Stimulated activated CD4-positive, alpha-beta T cell treated with anti-CD3 and anti-CD28 coated beads, Interleukin-4, amount 100 ng/mL, for 24 hours (primary cell): ENCODE measurements around the gene CPSF3.
A peak's percentile ranks its signal among the peaks of the same experiment; 100 is the strongest.
"Not testable (repeated sequence)": the region's sequence is repeated elsewhere in the genome, so short reads cannot be mapped to it uniquely, and the experiment has no call there.

ENCODE experiments used
- DNase-seq: peaks from one replicate; pipeline ENCODE4 v3.0.0-alpha.2; 2020

CPSF3 gene

DNA sequence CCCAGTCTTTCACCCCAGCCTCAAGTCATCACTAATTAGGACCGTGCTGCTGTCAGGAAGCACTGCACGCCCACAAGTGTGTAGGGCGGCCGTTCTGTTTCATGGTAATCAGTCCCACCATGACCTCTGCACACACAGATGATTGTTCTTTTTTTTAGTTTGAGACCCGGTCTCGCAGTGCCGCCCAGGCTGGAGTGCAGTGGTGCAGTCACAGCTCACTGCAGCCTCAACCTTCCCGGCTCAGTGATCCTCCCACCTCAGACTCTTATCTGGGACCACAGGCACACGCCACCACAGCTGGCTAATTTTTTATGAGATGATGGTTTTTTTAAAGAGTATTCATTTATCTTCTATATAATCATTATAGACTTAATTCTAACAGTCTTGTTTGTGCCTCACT lies 49.1 kb downstream of the CPSF3 start:
- no peak for DNase-seq

DNA sequence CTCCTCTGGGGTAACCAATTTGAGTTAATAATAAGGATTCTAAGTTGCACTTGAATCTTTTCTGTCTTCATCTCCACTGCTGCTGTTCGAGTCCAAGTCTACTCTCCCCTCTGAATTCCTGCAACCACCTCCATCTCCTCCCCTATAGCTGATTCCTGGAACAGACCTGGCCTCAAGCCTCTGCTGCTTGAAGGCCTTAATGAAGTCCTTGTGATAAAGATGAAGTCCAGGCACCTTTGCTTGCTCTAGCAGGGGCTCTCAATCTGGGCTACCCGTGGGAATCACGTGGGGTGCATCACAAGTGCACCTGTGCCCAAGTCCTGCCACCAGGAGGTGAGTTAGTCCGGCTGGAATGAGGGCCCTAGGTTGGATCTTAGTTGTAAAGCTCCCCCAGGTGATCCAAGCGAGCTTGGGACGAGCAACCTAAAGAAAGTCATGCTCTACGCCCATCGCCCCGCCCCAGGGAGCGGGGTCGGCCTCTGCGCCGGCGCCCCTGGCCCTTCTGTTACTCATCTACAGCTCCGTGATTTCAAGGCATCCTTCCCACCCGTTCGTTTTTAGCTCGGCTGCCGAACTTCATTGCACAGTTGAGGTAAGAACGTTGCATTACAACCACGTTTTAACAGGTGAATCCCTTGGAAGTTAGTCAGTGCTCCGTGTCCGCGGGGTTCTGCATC lies 50.0 kb downstream of the CPSF3 start:
- no peak for DNase-seq

DNA sequence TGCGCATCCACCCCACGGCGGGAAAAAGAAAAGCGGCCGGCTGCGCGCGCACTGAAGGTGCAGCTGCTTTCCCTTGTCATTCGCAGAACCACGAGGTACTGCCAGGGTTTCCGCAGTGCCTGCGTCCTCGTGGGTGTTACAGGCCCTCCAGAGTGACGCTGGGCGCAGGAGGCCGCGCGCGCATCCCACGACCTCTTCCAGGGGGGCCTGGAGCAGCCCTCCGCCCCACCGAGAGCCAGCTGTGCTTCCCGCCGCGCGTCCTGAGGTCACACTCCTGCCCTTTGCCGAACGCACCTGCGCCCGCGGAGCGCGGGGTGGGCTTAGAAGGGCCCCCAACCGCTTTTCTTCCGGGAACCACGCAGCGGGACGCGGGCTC lies 50.5 kb downstream of the CPSF3 start:
- DNase-seq: peak; percentile 69

DNA sequence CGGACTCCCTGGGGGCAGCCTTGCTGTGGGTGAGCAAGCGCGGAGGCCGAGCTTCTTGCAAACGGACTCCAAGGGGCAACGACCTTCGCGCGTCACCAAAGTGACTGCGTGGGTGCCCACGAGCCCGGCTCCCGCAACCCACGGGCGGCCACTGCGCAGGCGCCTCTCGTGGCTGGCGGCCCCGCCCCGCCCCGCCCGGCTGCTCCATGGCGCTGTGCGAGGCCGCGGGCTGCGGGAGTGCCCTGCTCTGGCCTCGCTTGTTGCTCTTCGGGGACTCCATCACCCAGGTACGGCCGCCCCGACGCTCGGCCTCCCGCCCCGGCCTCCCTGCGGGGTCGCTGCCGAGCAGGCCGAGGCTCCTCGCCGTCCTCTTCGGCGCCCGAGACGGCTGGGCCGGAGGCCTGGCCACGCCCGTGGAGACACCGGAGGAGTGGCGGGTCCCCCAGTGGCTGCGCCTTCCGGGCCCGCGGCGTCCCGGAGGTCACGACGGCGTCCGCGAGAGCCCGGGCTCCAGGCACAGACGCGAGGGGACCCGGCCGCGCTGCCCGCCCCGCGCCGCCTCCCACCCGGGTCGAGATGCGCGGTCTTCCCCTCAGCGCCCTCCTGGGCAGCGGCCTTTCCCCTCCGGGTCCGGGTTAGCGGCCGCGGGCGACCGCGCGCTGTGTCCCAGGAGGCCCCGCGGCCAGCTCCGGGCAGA lies 51.1 kb downstream of the CPSF3 start, which contains the start of gene IAH1:
Gene IAH1 (plus strand): TSS at position 191 of the 697 bp plus-strand sequence. CDS start 16 bp downstream, at position 207.
- peak; percentile 74 for DNase-seq

DNA sequence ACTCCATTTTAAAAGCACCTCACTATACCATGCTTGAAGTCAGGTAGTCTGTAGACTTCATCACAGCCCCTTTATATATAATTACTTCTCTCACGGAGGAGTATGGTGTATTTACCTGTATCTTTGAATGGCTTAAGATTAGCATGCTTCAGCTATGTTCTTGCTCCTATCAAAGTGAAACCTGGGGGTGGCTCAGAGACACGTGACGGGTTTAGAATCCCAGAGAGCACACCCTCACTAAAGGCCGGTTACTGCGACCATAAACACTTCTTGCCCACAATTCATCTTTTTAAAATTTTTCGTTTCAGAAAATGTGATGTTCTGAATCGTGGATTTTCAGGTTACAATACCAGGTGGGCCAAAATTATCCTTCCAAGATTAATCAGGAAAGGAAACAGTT lies 54.5 kb downstream of the CPSF3 start:
- no peak for DNase-seq

DNA sequence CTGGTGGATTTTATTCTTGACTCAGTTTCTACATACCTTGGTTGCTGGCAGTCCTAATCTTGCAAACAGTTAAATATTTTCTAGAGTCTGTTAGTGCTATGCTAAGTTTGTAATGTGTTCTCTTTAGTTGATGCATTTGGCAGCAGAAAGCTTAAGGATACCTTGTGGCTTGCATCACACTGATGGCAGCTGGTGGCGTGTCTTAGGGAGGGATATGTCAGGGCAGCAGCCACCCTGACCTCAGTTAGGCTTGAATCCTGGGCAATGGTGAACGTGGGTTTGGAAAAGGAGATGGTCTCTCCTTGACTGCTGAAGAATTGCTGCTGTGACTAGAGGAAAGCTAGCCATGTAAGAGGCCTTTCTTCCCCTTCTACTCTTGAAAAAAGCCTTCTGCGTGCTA lies 55.1 kb downstream of the CPSF3 start:
- DNase-seq: no peak

DNA sequence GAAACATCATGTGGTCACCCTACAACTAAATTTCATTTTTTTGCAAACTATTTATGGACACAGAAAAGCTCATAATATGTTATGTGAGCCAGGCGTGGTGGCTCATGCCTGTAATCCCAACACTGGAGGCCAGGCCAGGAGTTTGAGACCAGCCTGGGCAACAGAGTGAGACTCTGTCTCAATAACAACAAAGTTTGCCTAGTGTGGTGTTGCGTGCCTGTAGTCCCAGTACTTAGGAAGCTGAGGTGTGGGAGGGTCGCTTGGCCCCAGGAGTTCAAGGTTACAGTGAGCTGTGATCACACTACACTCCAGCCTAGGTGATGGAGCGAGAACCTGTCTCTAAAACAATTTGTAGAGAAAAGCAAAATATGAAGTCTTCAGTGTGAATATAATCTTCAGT lies 56.7 kb downstream of the CPSF3 start:
- no peak for DNase-seq

DNA sequence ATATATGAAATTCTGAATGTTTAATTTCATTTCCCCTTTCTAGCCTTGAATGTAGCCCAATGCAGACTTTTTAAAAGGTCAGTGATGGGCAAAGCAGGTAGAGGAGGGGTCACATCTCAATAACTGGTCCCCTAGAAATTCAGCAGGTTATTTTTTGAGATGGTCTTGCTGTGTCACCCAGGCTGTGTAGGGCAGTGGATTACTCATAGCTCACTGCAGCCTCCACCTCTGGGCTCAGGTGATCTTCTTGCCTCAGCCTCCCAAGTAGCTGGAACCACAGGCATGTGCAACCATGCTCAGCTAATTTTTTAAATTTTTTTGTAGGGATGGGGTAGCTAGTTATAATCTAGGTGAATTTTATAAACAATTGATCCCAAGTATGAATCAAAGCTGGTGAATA lies 59.7 kb downstream of the CPSF3 start:
- no peak for DNase-seq

DNA sequence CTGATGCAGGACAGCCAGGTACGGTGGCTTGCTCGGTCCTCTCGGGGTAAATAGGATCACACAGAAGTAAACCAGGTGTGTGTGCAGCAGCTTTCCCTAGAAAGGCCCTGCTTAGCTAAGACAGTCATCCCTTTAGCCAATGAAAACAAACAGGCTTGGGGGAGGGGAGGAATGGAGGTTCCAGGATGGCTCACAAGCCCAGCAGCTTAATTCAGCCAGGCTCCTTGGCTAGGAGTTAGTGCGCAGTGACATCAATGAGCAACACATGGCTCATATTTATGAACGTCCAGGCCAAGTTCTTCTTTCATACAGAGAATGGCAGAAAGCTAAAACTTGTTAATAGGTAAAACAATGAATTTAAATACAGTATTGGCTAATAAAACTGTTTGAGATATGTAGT lies 61.1 kb downstream of the CPSF3 start:
- no peak for DNase-seq

DNA sequence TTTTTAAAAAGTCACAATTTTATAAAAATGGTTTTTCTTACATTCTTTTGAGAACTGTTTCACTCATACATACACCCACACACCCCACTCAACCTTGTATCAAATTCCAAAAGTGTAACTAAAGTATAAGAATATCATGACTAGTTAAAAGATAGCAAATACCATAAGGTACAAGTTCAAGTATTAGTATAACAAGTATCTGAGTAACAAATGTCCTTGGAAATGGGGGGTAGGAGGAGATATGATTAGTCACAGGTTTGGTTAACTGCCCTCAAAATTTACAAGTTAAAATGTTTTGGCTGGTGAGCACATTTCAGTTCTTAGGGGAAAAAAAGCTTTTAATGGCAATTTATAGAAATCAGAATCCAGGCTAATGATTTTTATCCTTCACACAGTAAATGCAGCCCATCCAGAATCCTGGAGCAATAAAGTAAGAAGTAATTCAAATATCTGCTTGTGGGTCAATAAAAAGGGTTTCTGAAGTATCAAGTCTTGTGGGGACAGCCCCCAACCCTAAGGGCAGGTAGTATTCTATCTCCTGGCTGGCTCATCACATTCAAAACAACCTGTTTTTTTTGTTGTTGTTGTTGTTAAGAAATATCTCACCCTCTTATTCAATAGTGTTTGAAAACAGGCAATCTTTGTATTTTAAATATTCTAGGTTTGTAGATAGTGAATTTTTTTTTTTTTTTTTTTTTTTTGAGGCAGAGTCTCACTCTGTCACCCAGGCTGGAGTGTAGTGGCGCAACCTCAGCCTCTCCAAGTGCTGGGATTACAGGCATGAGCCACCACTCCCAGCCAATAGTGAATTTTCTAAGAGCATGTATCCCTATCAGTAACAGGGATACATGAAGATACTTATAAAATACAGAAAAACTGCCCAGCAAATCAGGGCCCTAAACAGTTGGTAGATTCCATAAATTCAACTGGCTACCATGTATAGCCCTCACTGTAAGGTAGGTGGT lies 65.4 kb downstream of the CPSF3 start:
- no peak for DNase-seq

DNA sequence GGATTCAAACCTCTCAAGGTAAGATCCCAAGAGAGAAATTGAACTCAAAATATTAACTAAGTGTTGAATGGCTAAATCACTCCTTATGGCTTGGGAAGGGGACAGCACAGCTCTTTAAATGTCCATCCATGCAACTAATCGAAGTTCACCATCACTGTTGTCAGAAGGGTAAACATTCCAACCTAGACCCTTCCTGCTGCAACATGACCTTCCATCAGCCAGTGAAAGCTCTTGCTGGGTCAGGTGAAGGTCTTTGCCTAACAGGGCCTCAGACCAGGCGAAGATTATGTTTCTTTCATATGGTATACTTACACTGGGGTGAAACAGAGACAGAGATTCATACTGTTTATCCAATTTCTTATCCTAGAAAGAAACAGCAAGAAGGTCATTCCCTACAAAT lies 67.3 kb downstream of the CPSF3 start:
- DNase-seq: no peak

DNA sequence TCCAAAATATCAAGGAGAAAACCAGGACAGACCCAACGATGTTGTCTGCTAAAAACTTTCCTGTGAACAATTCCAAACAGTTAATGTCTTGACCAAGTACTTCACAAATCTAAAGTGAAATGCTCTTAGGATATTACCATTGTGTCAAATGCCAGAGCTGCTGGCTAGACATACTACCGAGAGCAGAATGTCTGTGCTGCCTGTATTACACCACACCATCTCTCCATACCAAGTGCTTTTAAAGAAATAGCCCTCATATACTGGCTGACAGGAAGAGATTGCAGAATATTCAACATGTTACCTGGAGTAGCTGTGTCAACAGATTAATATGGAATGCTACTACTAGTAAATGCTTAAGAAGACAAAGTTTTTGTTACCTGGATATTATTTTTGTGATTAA lies 69.5 kb downstream of the CPSF3 start:
- no peak for DNase-seq

DNA sequence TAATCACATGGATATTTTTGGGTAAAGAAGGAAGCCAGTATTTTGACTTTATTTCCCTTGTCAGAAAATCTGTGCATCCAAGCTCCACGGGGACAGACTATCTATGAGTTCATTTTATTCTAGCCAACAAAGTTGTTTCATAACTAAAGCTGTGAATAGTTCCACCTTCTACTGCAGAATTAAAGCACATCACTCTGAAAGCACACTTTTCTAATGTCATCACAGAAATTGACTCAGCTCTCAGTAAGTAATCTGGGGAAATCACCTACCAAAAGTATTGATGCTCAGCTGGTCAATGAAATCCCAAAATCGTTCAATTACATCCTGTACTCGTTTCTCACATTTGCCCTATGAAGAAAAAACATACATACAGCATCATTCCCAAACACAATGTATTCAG lies 70.0 kb downstream of the CPSF3 start:
- DNase-seq: no peak

DNA sequence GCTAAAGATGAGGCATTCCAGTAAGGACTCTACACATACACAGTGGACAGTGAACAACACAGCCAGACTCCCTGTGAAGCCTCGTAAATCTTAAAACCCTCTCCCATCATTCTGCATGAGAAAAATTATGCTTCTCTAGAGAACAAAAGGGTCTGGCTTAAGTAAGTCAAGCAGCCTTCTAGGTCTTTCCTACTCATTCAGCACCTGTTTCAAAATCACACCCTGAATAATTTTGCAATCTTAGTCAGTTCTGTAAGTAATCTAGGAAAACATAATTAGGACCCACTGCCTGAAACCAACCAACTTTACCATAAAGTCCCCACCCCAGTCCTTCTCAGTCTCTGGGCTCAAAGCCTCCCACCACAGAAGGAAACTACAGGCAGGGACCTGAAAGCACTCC lies 70.6 kb downstream of the CPSF3 start:
- DNase-seq: no peak

DNA sequence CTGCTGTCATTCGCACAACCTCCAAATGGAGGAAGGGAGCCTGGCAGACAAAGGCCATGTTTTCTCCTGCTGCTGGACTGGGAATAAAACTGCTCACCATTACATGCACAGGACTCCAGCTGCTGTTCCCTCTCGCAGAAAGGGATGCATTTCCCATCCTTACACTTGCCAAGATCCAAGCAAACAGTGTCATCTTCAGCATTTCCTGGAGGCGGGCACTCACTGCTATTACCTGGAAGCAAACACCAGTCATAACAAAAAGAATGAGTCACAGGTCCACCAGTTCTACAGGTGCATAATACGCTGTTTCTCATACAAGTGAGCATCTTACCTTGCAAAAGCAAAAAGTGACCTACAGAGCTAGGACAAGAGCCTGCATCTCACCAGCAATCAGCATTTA lies 73.6 kb downstream of the CPSF3 start:
- DNase-seq: no peak

DNA sequence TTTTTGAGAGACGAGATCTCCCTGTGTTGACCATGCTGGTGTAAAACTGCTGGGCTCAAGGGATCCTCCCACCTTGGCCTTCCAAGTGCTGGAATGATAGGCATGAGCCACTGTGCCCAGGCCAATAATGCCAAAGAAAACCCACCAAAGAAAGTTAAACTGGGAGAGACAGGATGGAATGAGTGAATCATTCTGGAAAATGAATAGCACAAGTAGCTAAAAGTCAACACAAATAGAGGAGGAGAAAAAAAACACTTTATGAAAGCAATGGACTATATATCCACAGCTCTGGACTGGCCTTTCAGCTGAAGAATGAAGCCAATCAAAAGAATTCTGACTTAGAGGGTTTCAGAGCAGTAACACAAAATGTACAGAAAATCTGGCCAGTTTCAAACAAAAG lies 74.8 kb downstream of the CPSF3 start:
- DNase-seq: no peak

DNA sequence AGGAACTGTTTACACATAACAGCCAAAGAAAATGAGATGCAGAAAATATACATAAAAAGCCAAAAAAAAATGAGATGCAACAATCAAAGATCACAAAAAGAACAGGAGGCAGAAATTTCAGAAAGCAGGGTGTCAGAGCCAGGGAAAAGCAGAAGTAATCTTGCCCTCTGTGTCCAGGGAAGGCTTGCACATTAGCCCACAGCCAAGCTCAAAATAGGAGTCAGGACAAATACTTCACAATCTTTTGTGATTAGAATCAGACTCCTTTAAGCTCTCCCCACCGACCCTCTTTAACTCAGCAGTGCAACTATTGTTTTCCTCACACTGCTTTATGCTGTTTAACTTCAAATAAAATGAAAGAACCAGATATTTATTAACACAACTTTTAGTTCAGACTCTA lies 85.5 kb downstream of the CPSF3 start:
- no peak for DNase-seq

DNA sequence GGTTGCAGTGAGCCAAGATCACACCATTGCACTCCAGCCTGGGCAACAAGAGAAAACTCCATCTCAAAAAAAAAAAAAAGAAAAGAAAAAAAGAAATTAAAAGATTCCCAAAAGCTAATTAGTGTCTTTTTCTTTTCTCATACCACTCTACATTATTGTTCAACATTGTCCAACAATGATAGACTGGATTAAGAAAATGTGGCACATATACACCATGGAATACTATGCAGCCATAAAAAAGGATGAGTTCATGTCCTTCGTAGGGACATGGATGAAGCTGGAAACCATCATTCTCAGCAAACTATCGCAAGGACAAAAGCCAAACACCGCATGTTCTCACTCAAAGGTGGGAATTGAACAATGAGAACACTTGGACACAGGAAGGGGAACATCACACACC lies 90.5 kb downstream of the CPSF3 start:
- DNase-seq: not testable (repeated sequence)

DNA sequence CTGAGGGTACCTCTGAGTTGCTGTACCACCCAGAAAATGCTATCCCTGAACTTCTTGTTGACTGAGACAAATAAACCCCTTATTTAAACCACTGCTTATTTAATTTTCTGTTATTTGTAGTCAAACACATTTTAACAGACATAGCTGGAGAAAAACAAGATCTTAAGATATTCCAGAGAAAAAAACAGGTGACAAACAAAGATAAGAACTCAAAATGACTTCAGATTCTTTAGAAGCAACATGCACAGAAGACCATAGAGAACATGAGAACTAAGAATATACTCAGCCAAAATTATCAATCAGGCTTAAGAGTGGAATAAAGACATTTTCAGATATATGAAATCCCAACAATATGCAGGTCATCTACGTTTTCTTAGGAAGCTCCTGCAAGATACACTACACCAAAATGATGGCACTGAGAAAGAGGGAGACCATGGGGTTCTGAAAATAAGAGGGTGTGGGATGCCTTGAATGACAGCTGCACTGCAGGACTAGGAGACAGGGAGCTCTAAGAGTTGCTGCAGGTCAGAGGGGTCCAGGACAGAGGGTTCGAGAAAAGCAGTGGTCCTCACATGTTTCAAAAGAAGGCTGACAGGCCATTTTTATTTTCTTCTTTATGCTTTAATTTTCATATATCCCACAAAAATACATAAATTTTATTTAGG lies 93.8 kb downstream of the CPSF3 start:
- no peak for DNase-seq

DNA sequence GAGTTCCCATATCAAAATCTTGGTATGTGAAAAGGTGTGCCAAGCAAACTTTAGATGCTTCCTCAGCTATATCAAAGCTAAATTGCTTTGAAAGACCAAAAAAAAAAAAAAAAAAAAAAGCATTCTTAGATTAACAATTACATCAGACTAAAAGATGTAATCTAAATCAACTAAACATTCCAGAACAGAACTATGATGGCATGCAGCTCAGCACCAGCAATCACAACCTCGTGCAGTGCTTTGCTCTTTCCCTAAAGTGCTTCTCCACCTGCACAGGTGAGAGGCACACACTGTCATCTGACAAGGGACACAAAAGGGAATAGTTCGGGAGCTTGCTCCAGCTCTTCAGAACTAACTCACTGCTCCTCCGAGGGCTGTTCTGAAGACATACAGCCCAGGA lies 94.7 kb downstream of the CPSF3 start:
- DNase-seq: no peak

DNA sequence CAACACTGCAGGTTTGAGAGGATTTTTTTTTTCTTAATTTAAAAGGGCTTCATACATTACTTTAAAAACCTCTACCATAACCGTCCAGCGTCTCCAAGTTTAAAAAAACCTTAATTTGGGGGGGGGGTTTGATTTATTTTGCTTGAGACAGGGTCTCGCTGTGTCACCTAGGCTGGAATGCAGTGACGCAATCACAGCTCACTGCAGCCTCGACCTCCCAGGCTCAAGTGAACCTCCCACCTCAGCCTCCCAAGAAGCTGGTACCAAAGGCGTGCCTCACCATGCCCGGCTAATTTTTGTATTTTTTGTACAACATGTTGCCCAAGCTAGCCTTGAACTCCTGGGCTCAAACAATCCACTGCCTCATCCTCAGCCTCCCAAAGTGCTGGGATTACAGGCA lies 95.3 kb downstream of the CPSF3 start:
- no peak for DNase-seq

DNA sequence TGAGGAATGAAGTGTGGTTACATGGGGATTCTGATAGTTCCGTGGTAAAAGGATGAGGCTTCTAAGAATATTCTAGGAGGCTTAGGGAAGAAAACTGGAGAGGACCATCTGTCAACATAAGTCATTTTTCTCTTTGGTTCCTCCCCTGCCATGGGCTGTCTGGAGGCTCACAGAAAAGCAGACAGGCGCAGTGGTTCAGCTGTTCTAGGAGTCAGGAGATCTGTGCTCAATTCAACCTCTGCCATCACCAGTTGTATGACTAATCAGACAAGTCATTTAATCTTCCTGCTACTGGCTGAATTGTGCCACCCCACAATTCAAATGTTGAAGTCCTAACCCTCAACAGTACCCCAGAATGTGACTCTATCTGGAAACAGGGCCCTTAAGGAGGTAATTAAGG lies 95.8 kb downstream of the CPSF3 start:
- DNase-seq: no peak
